OCI-LY1 (cell line): Measurements from ENCODE around the gene NFU1.

Source experiments
- CTCF ChIP-seq: fragments of 200-600 bp; sonication (generic), shearing (Covaris generic); IDR thresholded peaks from 2 replicates; pipeline ENCODE4 v1.5.1; 2017; ENCODE audit warnings: mild to moderate bottlenecking, antibody characterized with exemption, low read length, moderate library complexity, mixed read lengths
- EZH2 ChIP-seq: fragments of 200-600 bp; sonication (generic), shearing (Covaris generic); IDR thresholded peaks from 2 replicates; pipeline ENCODE4 v1.8.0; 2017; ENCODE audit warnings: borderline replicate concordance, mixed run types, mild to moderate bottlenecking, antibody characterized with exemption, low read length, moderate library complexity, mixed read lengths

GRCh38 chr2:69380072-69380917, 56.9 kb downstream of the NFU1 start:
- TF ChIP-seq CTCF = no peak
- TF ChIP-seq EZH2 = no peak
